SH-SY5Y (cell line): ENCODE results near the gene LYSET.

Experiments
- GATA2 ChIP-seq: IDR thresholded peaks from 2 replicates; pipeline ENCODE4 v1.6.1; 2011; ENCODE audit warnings: mild to moderate bottlenecking, low read depth, low read length
- GATA3 ChIP-seq: IDR thresholded peaks from 2 replicates; pipeline ENCODE4 v1.6.1; 2011; ENCODE audit warnings: low read depth, mild to moderate bottlenecking, low read length, moderate library complexity

GRCh38 chr14:93183596-93184317, 1.4 kb upstream of the LYSET start:
- TF ChIP-seq GATA2 (no peak), GATA3 (no peak)
